VCaP (cell line): ENCODE measurements around the gene SUCLG2.

Experiments used
- H3K27ac ChIP-seq: fragments of 450-650 bp; 2 replicates; pipeline ENCODE4 v1.5.1; 2017
- CTCF ChIP-seq: fragments of 450-650 bp; conservative IDR thresholded peaks from 2 replicates; pipeline ENCODE4 v1.5.1; 2017; ENCODE audit warnings: mild to moderate bottlenecking, moderate library complexity

Gene SUCLG2

GRCh38 chr3:67357610-67358458 is 296.6 kb downstream of the SUCLG2 start:
- TF ChIP-seq CTCF = peak; percentile 83
- no peak overlapping the region for H3K27ac ChIP-seq

- H3K27ac ChIP-seq = no peak overlapping the region
- TF ChIP-seq CTCF = no peak
These were observed 304.7 kb downstream of the SUCLG2 start for GRCh38 chr3:67349551-67350174.

- no peak for TF ChIP-seq CTCF
- no peak overlapping the region for H3K27ac ChIP-seq
These were observed 308.3 kb downstream of the SUCLG2 start for GRCh38 chr3:67346081-67346480.

GRCh38 chr3:67335813-67336212 is 318.6 kb downstream of the SUCLG2 start:
- H3K27ac ChIP-seq = no peak overlapping the region
- no peak for TF ChIP-seq CTCF

GRCh38 chr3:67334588-67334987 is 319.8 kb downstream of the SUCLG2 start:
- no peak for TF ChIP-seq CTCF
- no peak overlapping the region for H3K27ac ChIP-seq

- no peak overlapping the region for H3K27ac ChIP-seq
- TF ChIP-seq CTCF = no peak
These were observed 325.1 kb downstream of the SUCLG2 start for GRCh38 chr3:67329358-67329757.

- no peak overlapping the region for H3K27ac ChIP-seq
- TF ChIP-seq CTCF = no peak
These were observed 326.8 kb downstream of the SUCLG2 start for GRCh38 chr3:67327582-67327981.
